Stimulated activated CD8-positive, alpha-beta memory T cell treated with anti-CD3 and anti-CD28 coated beads, Interleukin-2, amount 100 ng/mL, for 1 hour (primary cell): ENCODE measurements around the gene TNN.
"Not testable (repeated sequence)": the region's sequence is repeated elsewhere in the genome, so short reads cannot be mapped to it uniquely, and the experiment has no call there.

Experiments
- DNase-seq, 2 donors: peaks; one replicate each; pipeline ENCODE4 v3.0.0-alpha.2; 2020; ENCODE audit warnings: low read depth in 2 of 2

The TNN gene

DNA sequence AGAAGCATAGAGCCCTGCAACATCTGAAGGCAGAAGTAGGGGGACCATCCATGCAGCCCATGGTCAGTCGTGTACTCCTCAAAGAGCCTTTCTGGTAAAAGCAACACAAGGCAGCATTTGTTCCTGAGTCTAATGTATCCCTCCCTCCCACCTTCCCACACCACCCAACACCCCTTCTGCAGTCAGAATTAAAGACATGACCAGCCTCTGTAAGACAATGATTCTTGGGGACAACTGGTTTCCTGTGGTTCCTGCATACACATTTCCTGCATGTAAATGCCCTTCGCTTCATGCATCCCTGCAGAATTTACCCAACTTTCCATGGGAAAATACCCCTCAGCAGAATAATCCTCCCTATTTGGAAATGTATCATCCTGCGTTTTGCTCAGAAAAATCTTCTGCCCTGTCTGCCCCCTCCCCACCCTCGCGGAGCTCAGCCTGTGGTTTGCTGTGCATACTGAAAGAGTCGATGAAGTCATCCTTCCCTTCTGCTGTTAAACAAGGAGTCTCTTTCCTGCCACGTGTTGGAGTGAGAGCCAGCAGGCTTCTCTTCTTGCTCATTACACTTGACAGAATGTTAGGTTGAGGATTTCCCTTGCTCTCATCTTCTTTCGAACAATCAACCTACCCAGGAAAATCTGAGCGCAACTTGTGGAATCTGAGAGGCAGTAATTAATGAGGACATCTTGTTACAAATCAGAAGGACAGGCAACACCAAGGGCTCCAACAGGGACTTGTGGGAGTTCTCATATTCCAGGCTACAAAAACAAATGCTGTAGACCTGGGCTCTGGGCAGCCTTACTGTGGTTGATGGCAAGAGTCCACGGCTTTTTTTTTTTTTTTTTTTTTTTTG is 4.7 kb downstream of the TNN start:
- no peak for DNase-seq

DNA sequence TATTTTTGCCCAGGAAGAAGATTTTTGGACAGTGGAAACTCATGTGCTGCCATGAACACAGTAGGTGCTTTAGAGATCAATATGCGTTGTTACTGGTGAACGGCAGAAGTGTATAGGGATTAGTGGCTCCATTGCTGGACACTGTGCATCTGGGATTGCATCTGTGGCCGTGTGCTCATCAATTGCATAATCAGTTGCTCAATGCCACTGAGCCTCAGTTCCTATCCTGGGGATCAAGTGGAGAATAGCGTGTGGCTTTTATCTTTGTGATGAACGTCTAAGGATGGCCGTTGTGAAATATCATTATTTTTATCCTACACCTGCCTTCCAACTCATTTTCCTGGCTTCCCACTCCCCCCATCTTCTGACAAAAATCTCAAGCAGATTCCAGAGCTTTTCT is 5.4 kb downstream of the TNN start:
- no peak for DNase-seq

DNA sequence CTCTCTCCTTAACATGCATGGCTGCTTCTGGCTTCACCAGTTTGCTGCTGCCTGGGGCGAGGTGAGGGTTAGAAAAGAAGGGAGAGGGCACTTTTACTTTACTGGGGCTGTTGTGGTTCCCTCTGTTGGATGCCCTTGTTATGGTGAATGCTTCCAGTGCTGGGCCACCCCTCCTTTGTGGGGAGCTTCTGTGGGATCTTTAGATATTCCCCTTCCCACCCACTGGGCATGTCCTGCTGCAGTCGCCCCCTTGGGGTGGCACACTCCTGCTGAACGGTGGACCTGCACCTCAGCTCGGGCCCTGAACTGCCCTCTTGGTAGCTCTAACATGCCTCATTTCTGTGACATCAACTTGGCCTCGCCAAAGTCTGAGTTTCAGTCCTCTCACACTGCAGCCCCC is 6.0 kb downstream of the TNN start:
- DNase-seq: no peak

DNA sequence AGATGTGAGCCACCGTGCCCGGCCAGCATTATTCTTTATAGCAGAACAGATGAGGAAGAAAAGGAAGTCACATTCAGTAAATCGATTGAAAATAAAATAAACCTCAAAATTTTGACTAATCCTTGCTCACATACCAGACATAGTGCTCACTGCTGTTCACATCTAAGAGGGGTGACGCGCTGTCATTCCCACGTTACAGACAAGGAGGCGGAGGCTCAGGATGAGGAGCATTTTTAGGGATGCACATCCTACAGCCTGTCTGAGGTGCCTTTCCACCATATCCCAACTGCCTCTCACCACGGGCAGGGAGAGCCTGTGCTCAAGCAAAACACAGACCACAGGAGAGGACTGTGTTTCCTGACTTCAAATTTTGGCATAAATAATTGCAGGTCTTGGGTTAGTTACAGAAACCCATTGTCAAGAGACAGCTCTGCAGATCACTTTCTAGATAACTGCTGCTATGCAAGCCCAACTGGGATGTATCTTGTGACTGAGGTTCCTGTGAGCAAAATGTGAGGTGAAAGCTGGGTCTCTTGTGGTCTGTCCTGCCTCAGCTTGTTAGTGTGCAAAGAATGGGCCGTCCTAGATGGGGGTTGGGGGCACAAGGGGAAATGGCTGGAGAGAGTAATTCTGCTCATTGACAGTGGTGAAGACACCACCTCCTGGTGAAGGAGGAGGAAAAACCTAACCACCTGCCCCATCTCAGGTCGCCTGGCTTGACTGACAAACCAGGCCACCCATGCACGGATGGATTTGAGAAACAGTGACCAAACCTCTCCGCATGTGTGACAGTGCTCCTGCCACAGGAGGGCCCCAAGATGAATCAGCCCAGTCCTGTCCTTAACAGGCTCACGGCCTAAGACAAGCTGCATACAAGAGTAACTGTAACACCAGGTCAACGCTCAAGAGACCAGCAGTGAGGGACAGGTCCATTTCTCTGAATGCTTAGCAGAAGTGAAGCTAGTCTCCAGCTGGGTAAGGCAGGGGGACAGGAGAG is 8.2 kb downstream of the TNN start:
- no peak for DNase-seq

DNA sequence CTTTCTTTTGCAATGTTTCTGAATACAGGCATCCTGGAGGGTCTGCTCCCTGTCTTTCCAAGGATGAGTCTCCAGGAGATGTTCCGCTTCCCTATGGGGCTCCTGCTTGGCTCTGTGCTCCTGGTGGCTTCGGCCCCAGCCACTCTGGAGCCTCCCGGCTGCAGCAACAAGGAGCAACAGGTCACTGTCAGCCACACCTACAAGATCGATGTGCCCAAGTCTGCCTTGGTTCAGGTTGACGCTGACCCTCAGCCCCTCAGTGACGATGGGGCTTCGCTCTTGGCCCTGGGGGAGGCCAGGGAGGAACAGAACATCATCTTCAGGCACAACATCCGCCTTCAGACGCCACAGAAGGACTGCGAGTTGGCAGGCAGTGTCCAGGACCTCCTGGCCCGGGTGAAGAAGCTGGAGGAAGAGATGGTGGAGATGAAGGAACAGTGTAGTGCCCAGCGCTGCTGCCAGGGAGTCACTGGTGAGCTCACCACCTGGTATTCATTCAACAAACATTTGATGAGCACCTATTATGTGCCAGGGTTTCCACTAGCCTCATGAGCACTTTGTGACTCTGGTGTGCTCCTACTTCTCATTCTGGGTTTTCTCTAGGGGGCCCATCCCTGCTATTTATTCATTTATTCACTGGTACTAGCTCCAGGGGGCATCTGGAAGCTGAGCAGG is 9.9 kb downstream of the TNN start:
- DNase-seq: no peak

DNA sequence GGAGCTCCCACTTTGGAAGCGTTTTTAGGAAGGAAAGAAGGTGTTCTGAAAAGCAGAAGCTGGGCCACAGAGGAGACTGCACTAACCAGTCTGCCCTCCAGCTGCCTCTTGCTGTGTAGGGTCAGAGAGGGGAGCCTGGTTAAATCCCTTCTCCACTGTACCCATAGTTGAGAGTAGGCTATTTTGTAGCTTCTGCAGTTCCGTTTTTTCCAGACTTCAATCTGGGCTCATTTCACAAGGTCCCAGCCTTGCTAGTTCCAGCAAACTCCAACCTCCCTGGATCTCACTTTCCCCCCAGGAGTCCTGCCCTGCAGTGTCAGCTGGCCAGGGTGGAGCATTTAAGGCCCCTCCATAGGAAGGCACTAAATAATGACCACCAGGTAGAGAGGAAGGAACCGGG is 11.0 kb downstream of the TNN start:
- no peak for DNase-seq

DNA sequence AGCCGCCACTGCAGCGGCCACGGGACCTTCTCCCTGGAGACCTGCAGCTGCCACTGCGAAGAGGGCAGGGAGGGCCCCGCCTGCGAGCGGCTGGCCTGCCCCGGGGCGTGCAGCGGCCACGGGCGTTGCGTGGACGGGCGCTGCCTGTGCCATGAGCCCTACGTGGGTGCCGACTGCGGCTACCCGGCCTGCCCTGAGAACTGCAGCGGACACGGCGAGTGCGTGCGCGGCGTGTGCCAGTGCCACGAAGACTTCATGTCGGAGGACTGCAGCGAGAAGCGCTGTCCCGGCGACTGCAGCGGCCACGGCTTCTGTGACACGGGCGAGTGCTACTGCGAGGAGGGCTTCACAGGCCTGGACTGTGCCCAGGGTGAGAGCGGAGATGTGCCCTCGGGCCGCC is 11.7 kb downstream of the TNN start:
- no peak for DNase-seq

DNA sequence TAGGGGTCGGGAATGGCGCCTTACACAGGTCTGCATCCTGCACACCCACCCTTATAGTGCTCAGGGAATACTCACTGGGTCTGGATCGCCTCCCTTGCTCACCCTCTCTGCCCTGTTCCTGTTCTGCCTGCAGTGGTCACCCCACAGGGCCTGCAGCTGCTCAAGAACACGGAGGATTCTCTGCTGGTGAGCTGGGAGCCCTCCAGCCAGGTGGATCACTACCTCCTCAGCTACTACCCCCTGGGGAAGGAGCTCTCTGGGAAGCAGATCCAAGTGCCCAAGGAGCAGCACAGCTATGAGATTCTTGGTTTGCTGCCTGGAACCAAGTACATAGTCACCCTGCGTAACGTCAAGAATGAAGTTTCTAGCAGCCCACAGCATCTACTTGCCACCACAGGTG is 12.4 kb downstream of the TNN start:
- DNase-seq: no peak

DNA sequence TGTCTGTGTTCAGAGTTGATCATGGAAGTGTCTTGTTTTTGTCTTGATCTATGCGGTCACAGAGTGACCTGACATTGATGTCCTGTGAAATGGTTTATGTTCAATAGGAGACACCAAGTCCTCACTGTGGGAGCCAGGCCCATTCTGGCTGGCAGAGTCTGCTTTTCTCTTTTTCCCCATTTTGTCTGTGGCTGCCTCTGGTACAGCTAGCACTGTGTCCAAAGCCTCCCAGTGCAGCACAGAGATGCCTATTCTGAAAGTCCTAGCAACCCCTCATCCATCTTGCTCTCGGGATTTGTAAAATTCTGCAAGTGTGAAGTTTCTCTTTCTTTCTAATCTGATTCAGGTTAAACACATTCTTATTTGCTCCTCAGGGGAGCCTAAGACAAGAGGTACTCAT is 14.3 kb downstream of the TNN start:
- DNase-seq: no peak

DNA sequence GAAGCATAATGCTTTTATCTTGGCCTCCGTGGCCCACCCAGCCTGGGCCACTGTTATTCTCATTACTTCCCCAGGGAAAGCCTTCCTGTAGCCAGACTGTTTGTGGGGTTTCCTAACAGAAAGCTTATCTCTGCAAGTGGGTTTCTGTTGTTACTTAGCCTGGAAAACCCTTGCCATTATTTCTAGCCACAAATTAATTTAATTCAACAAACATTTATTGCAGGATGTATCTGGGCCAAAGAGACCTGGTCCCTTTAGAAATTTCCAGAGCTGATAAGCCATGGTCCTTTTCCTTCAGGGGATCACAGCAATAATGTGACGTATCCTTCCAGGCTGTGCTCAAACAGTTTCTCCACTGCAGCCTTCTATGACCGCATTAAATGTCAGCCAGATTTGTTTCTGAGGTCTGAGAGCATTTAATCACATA is 20.9 kb downstream of the TNN start:
- no peak for DNase-seq

DNA sequence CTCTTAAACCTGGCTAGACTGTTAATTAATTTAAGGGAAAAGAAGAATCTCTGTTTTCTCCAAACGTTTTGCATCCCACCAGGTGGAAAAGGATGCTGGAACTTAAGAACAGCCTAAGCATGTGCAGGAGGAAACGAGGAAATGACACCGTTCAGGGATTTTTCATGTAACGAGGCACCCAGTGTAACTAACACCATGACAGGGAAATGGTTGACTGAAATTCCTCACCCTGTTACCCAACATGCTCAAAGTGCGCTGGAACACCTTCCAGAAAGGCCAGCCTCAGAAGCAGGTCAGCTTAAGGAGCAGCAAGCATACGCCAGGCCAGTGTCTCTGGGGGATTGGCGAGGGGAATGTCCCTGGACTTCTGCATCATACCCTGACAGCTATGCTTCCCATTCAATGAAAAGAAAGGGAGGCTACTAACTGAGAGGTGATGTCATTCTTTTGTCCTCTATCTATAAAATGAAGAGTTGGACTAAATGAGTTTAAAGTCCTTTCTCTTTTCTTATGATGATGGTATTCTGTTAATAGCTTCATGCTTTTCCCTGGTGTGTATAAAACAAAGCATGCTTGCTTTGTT is 21.6 kb downstream of the TNN start:
- no peak for DNase-seq

DNA sequence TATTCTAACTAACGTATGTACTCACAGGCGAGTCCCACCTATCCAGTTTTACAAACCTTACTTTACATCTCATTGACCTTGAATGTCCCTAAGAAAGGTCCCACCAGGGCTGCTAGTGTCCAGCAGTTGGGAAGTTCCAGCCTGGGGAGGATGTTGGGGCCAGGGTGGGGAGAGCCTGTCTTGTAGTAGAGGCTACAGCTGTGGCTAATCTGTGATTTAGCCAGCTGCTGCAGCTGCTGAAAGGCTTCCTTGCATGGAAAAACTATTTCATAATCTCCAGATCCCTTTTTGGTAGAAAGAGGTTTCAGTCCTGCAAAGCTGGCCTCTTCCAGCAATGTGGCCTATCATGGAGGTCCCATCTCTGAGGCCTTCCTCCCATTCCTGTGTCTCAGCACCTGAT is 23.1 kb downstream of the TNN start:
- no peak for DNase-seq

DNA sequence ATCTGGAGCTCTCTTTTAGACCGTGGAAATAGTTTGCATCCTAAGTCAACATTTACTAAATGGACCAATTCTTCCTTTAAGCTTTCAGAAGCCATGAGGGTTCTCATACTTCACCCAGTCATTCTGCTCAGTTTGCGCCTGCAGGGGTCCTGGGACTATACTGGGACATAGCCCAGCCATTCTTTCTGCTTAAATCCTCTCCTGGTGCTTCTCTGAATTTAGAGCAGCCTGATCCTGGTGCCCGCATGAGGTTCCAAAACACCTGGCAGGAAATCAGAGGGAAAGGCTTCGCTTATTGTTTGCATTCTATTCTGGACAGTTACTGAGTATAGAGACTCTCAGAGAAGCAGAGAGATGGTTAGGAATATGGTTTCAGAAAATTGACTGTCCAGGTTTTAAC is 27.0 kb downstream of the TNN start:
- DNase-seq: no peak

DNA sequence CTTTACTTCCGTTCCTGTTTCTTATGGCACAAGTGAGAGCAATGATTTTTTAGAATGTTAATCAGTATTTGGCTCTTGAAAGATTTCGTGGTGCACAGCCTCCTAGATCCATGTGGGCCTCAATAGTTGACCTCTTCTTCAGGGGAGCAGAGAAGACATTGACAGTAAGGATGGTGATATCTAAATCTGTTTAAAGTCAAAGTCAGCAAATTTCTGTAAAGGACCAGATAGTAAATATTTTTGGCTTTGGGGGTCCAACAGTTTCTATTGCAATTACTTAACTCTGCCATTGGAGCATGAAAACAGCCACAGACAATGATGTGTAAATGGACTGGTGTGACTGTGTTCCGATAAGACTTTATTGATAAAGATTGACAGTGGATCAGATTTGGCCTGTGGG is 27.4 kb downstream of the TNN start:
- no peak for DNase-seq

DNA sequence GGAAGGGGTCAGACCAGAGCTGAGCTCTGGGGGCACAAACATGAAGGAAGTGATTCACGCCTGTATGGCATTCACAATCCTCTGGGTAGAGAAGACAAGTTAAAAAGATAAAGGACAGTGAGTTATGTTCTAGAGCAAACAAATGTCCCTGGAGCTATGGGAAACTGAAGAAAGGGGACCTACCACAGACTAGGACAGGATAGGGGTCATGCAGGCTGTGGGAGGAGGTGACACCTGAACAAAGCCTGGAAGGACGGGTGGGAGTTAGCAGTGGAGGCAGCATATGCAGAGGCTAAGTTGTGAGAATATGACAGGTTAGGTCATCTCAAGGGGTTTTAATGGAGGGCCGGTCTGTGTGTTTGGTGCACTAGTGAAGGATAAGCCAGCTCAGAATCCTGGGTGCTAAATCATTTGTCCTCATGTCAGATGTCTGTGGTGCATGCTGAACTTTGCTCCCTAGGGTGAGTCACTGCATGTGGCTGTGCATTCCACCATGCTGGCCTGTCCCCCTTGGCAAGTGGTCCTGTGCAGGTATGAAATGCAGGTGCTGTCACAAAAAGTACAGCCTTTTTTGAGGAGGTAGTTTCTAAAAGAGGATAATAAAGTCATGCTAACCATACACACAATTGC is 28.5 kb downstream of the TNN start:
- DNase-seq: no peak

DNA sequence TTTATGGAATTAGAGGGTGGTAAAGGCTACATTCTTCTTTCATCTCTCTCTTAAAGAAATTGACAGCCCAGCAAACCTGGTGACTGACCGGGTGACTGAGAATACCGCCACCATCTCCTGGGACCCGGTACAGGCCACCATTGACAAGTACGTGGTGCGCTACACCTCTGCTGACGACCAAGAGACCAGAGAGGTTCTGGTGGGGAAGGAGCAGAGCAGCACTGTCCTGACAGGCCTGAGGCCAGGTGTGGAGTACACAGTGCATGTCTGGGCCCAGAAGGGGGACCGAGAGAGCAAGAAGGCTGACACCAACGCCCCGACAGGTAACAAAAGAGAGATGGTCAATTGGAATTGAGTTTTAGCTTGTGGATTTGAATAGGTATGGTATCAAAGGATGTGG is 29.7 kb downstream of the TNN start:
- DNase-seq: no peak

DNA sequence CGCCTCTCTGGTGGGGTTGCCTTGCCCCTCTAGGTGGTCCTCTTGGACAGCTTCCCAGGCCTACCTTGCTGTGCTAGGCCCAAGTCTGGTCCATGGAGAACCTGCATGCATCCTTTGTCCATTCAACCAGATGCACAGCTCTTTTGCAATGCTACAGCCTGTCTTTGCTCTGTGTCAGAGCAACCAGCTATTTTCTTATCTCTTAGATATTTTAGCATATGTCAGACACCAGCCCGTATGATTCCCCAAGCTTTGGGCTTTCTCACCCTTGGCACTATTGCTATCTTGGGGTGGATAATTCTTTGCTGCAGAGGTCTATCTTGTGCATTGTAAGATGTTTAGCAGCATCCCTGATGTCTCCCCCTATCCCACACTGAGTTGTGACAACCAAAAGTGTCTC is 32.3 kb downstream of the TNN start:
- no peak for DNase-seq

DNA sequence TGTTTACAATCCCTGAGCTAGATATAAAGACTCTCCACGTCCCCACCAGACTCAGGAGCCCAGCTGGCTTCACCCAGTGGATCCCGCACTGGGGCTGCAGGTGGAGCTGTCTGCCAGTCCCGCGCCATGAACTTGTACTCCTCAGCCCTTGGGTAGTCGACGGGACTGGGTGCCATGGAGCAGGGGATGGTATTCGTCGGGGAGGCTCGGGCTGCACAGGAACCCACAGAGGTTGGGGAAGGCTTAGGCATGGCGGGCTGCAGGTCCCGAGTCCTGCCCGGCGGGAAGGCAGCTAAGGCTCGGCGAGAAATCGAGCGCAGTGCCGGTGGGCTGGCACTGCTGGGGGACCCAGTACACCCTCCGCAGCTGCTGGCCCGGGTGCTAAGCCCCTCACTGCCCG is 34.5 kb downstream of the TNN start:
- DNase-seq: not testable (repeated sequence)

DNA sequence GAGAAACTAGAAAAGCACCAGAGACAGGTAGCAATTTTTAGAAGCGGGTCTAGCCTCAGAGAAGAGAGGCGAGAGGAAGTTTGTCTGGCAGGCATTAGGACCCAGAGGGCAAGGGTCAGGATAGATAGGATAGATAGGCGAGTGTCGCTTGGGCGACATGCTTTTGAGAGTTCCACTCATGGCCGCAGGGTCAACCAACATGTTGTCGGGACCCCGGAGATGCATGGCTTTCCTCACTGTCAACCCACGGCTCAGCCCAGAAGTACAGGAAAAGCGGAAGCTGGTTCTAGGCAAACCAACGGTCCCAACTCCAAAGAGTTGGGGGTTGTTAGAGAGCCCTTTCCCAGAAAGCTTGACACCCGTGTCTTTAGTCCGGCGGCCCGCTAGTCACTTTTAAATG is 38.9 kb downstream of the TNN start:
- DNase-seq: not testable (repeated sequence)

DNA sequence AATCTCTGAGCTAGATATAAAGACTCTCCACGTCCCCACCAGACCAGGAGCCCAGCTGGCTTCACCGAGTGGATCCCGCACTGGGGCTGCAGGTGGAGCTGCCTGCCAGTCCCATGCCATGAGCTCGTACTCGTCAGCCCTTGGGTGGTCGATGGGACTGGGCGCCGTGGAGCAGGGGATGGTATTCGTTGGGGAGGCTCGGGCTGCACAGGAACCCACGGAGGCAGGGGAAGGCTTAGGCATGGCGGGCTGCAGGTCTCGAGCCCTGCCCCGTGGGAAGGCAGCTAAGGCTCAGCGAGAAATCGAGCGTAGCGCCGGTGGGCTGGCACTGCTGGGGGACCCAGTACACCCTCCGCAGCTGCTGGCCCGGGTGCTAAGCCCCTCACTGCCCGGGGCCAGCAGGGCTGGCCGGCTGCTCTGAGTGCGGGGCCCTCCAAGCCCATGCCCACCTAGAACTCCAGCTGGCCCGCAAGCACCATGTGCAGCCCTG is 40.7 kb downstream of the TNN start:
- DNase-seq: not testable (repeated sequence)

DNA sequence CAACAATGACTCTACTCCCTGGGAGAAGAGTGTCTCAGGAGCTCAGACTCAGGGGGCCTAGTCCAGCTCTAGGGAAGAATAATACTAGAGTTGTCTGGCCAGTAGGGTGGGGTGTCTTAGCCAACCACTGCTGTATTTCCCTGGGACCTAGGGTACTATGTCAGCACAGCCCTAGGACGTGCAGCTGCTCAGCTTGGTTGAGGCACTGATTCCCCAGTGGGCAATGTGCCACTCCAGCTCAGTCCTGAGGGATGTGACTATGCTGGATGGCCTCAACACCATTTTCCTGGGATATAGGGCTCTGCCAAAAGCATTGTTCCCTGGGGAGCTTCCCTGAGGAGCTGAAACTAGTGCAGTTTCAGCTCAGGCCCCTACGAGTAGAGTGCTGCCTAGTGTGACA is 47.4 kb downstream of the TNN start:
- no peak for DNase-seq
